ENCODE results near the gene PSD2.
A peak's percentile ranks its signal among the peaks of the same experiment; 100 is the strongest.

PSD2 gene

GRCh38 chr5:139847790-139848507 is 52.3 kb downstream of the PSD2 start:
- DNase-seq (ENCODE audit: low read depth in 1 of 2, low spot score in 1 of 2) = peak; percentile 12 to 14
- no peak overlapping the region for H3K4me3 ChIP-seq (replicated peaks; ENCODE audit: insufficient read depth, low read length)
- TF ChIP-seq GABPA (IDR thresholded peaks at IDR 0.05; ENCODE audit: low read depth) (no peak), CTCF (IDR thresholded peaks at IDR 0.05; ENCODE audit: insufficient read depth, low read length) (no peak), REST (IDR thresholded peaks at IDR 0.05; ENCODE audit: insufficient replicate concordance, low read depth) (no peak), POLR2AphosphoS5 (IDR thresholded peaks at IDR 0.05; ENCODE audit: low read depth) (no peak), SPI1 (IDR thresholded peaks at IDR 0.05; ENCODE audit: borderline replicate concordance, low read depth) (no peak)
- H3K27me3 ChIP-seq (ENCODE audit: insufficient read depth, poor library complexity, severe bottlenecking) = peaks cover 4% of the 10 kb centered on the region
- H3K27ac ChIP-seq (replicated peaks) = no peak overlapping the region

GRCh38 chr5:139848508-139849100 is 53.0 kb downstream of the PSD2 start:
- H3K27ac ChIP-seq (replicated peaks) = no peak overlapping the region
- DNase-seq (ENCODE audit: low read depth in 1 of 2, low spot score in 1 of 2) = no peak
- no peak for TF ChIP-seq SPI1 (IDR thresholded peaks at IDR 0.05; ENCODE audit: borderline replicate concordance, low read depth)
- TF ChIP-seq REST (IDR thresholded peaks at IDR 0.05; ENCODE audit: insufficient replicate concordance, low read depth) = no peak
- TF ChIP-seq CTCF (IDR thresholded peaks at IDR 0.05; ENCODE audit: insufficient read depth, low read length) = no peak
- no peak for TF ChIP-seq GABPA (IDR thresholded peaks at IDR 0.05; ENCODE audit: low read depth)
- TF ChIP-seq POLR2AphosphoS5 (IDR thresholded peaks at IDR 0.05; ENCODE audit: low read depth) = no peak
- H3K27me3 ChIP-seq (ENCODE audit: insufficient read depth, poor library complexity, severe bottlenecking) = peaks cover 4% of the 10 kb centered on the region
- no peak overlapping the region for H3K4me3 ChIP-seq (replicated peaks; ENCODE audit: insufficient read depth, low read length)

GRCh38 chr5:139849501-139849900 is 53.9 kb downstream of the PSD2 start:
- no peak for DNase-seq (ENCODE audit: low read depth in 1 of 2, low spot score in 1 of 2)
- H3K4me3 ChIP-seq (replicated peaks; ENCODE audit: insufficient read depth, low read length) = no peak overlapping the region
- no peak for TF ChIP-seq REST (IDR thresholded peaks at IDR 0.05; ENCODE audit: insufficient replicate concordance, low read depth)
- TF ChIP-seq CTCF (IDR thresholded peaks at IDR 0.05; ENCODE audit: insufficient read depth, low read length) = no peak
- no peak for TF ChIP-seq POLR2AphosphoS5 (IDR thresholded peaks at IDR 0.05; ENCODE audit: low read depth)
- TF ChIP-seq SPI1 (IDR thresholded peaks at IDR 0.05; ENCODE audit: borderline replicate concordance, low read depth) = no peak
- TF ChIP-seq GABPA (IDR thresholded peaks at IDR 0.05; ENCODE audit: low read depth) = no peak
- peaks cover 4% of the 10 kb centered on the region for H3K27me3 ChIP-seq (ENCODE audit: insufficient read depth, poor library complexity, severe bottlenecking)
- H3K27ac ChIP-seq (replicated peaks) = no peak overlapping the region

All from HL-60 (cell line).